PC-9 (cell line): ENCODE data around the gene WDR7. TPM values are rescaled to one million over a fixed set of nuclear protein-coding genes. Genes with fewer than 3 reads are reported as not detected.

Experiments used
- BruUV-seq: library from RNA; stranded (reverse); fragments of 400-500 nt; replicated peaks from 2 replicates; lab custom pipeline; 2021; lab: Mats Ljungman, UMichigan
- CTCF ChIA-PET: fragments of 300-600 bp; sonication (Branson Sonifier 250); formaldehyde crosslinking; loops from one replicate; lab custom pipeline; 2022; ENCODE audit warnings: antibody characterized with exemption; lab: Charles Lee
- POLR2A ChIA-PET: fragments of 300-600 bp; sonication (Branson Sonifier 250); formaldehyde crosslinking; loops from one replicate; lab custom pipeline; 2022; ENCODE audit warnings: antibody characterized with exemption; ENCODE audit not compliant: unreplicated experiment; lab: Charles Lee
- DNase-seq, 2 experiments: peaks; one replicate each; pipeline versions ENCODE4 v3.0.0 to v3.0.0-alpha.2; 2015 to 2022; ENCODE audit warnings: mixed read lengths in 1 of 2
- H2AFZ ChIP-seq: fragments of 200-600 bp; sonication (generic); 2 replicates; pipeline ENCODE4 v1.8.1; 2017; ENCODE audit warnings: antibody characterized with exemption
- H3F3A ChIP-seq: fragments of 200-600 bp; sonication (generic); 2 replicates; pipeline ENCODE4 v1.8.1; 2017; ENCODE audit warnings: antibody characterized with exemption, mild to moderate bottlenecking, low read depth; ENCODE audit not compliant: insufficient read depth
- H3K27ac ChIP-seq: fragments of 200-600 bp; sonication (generic); 2 replicates; pipeline ENCODE4 v1.6.1; 2016; ENCODE audit warnings: mixed run types
- H3K27me3 ChIP-seq: fragments of 200-600 bp; sonication (generic); 2 replicates; pipeline ENCODE4 v1.6.1; 2016; ENCODE audit warnings: low read depth, mixed run types; ENCODE audit not compliant: insufficient read depth
- H3K36me3 ChIP-seq: fragments of 200-600 bp; sonication (generic); 2 replicates; pipeline ENCODE4 v1.6.1; 2016; ENCODE audit warnings: low read depth, mixed run types
- H3K4me1 ChIP-seq: fragments of 200-600 bp; sonication (generic); replicated peaks from 2 replicates; pipeline ENCODE4 v1.6.1; 2016; ENCODE audit warnings: mixed run types; ENCODE audit not compliant: insufficient read depth
- H3K4me2 ChIP-seq: fragments of 200-600 bp; sonication (generic); 2 replicates; pipeline ENCODE4 v1.6.1; 2017; ENCODE audit warnings: mixed run types
- H3K4me3 ChIP-seq: fragments of 200-600 bp; sonication (generic); 2 replicates; pipeline ENCODE4 v1.6.1; 2016; ENCODE audit warnings: mixed run types
- H3K79me2 ChIP-seq: fragments of 200-600 bp; sonication (generic); 2 replicates; pipeline ENCODE4 v1.6.1; 2017; ENCODE audit warnings: low read depth, mixed run types
- H3K9me2 ChIP-seq: fragments of 200-600 bp; sonication (generic); 2 replicates; pipeline ENCODE4 v1.8.1; 2017; ENCODE audit warnings: mild to moderate bottlenecking; ENCODE audit not compliant: insufficient read depth
- H3K9me3 ChIP-seq: fragments of 200-600 bp; sonication (generic); 2 replicates; pipeline ENCODE4 v1.8.1; 2016; ENCODE audit warnings: low read depth; ENCODE audit not compliant: insufficient read depth
- H4K20me1 ChIP-seq: fragments of 200-600 bp; sonication (generic); 2 replicates; pipeline ENCODE4 v1.8.1; 2017; ENCODE audit not compliant: insufficient read depth
- CTCF ChIP-seq: fragments of 200-600 bp; sonication (generic); conservative IDR thresholded peaks from 2 replicates; pipeline ENCODE4 v1.6.1; 2017; ENCODE audit warnings: mixed run types, antibody characterized with exemption, mild to moderate bottlenecking, moderate library complexity
- EZH2 ChIP-seq: fragments of 200-600 bp; sonication (generic); IDR thresholded peaks from 2 replicates; pipeline ENCODE4 v1.8.0; 2017; ENCODE audit warnings: antibody characterized with exemption, low read depth
- intact Hi-C: fragments of 100-400 bp; cut with micrococcal nuclease; formaldehyde crosslinking; loops from one replicate; pipeline ENCODE4 v1.10.0; 2022; ENCODE audit not compliant: unreplicated experiment
- total RNA-seq: library from RNA; stranded (reverse); gene quantifications from 2 replicates; pipeline ENCODE4 v1.2.3, GENCODE V29; 2021

WDR7 gene
- total RNA-seq, 1 experiment from 2014 or later = 7.7 TPM

- no peak for TF ChIP-seq CTCF
- TF ChIP-seq EZH2 = no peak
- ChIA-PET CTCF (no interaction called here), POLR2A (no interaction called here)
- no TSS peak for BruUV-seq
- Histone ChIP-seq H4K20me1 (no peaks in the 10 kb centered on the region), H3K4me2 (no peak overlapping the region), H3K27ac (no peak overlapping the region), H3K9me3 (no peaks in the 10 kb centered on the region), H3K79me2 (no peaks in the 10 kb centered on the region), H3K9me2 (no peaks in the 10 kb centered on the region), H3K4me1 (no peaks in the 10 kb centered on the region), H3F3A (no peaks in the 10 kb centered on the region), H3K27me3 (no peaks in the 10 kb centered on the region), H2AFZ (no peak overlapping the region), H3K4me3 (no peak overlapping the region), H3K36me3 (no peaks in the 10 kb centered on the region)
- no peak for DNase-seq
- intact Hi-C loops = no loop called here
Measured at GRCh38 chr18:56919190-56919589, 268.0 kb downstream of the WDR7 start.

GRCh38 chr18:56921896-56922480, 270.8 kb downstream of the WDR7 start:
- no peaks in the 10 kb centered on the region for H3K9me2 ChIP-seq
- no TSS peak for BruUV-seq
- no peaks in the 10 kb centered on the region for H4K20me1 ChIP-seq
- TF ChIP-seq CTCF (no peak), EZH2 (no peak)
- ChIA-PET CTCF (no interaction called here), POLR2A (no interaction called here)
- no peaks in the 10 kb centered on the region for H3K27me3 ChIP-seq
- no peaks in the 10 kb centered on the region for H3K79me2 ChIP-seq
- H3K4me2 ChIP-seq = no peak overlapping the region
- intact Hi-C loops = no loop called here
- no peak overlapping the region for H3K27ac ChIP-seq
- no peak for DNase-seq
- no peaks in the 10 kb centered on the region for H3F3A ChIP-seq
- H2AFZ ChIP-seq = no peak overlapping the region
- no peaks in the 10 kb centered on the region for H3K9me3 ChIP-seq
- no peak overlapping the region for H3K4me3 ChIP-seq
- H3K36me3 ChIP-seq = no peaks in the 10 kb centered on the region
- no peaks in the 10 kb centered on the region for H3K4me1 ChIP-seq

GRCh38 chr18:56926734-56927133, 275.6 kb downstream of the WDR7 start:
- no peak overlapping the region for H3K4me3 ChIP-seq
- no peak for TF ChIP-seq CTCF
- no peak for TF ChIP-seq EZH2
- no peaks in the 10 kb centered on the region for H3K9me2 ChIP-seq
- POLR2A ChIA-PET = no interaction called here
- no peaks in the 10 kb centered on the region for H3K79me2 ChIP-seq
- intact Hi-C loops = no loop called here
- H3K36me3 ChIP-seq = no peaks in the 10 kb centered on the region
- H3K27ac ChIP-seq = no peak overlapping the region
- no peaks in the 10 kb centered on the region for H3F3A ChIP-seq
- no peak overlapping the region for H3K4me2 ChIP-seq
- no peaks in the 10 kb centered on the region for H3K27me3 ChIP-seq
- no peaks in the 10 kb centered on the region for H4K20me1 ChIP-seq
- CTCF ChIA-PET = no interaction called here
- H3K9me3 ChIP-seq = no peaks in the 10 kb centered on the region
- no peak for DNase-seq
- H2AFZ ChIP-seq = no peak overlapping the region
- no peaks in the 10 kb centered on the region for H3K4me1 ChIP-seq
- BruUV-seq = no TSS peak
